HepG2 (cell line): ENCODE results near the gene LSM2. TPM values are rescaled to one million over a fixed set of nuclear protein-coding genes. Genes with fewer than 3 reads are reported as not detected.
A peak's percentile ranks its signal among the peaks of the same experiment; 100 is the strongest.

Experiments
- ATAC-seq: fragments of 200-7000 bp; cut with Tn5 transposase; 3 replicates; pipeline ENCODE4 v1.9.1; 2020; ENCODE audit warnings: mild to moderate bottlenecking, moderate library complexity
- BruUV-seq: library from RNA; stranded (reverse); fragments of 400-500 nt; replicated peaks from 2 replicates; lab custom pipeline; 2021; lab: Mats Ljungman, UMichigan
- CTCF ChIA-PET: fragments of 300-600 bp; formaldehyde crosslinking; extraction: SDS; loops from one replicate; lab custom pipeline; 2021; ENCODE audit warnings: low total read pairs, inconsistent platforms, low intra/inter-chr PET ratio; lab: Yijun Ruan, JAX
- POLR2A ChIA-PET: fragments of 350-600 bp; sonication (Branson Sonifier 250); formaldehyde crosslinking; loops from one replicate; lab custom pipeline; 2020; ENCODE audit warnings: antibody characterized with exemption, inconsistent platforms; lab: Yijun Ruan, JAX
- DNase-seq: peaks from one replicate; pipeline ENCODE4 v3.0.0-alpha.2; 2015; ENCODE audit warnings: low spot score
- FAIRE-seq: peaks from 3 replicates; lab custom pipeline; 2011; peaks lifted over from hg19 to GRCh38; lab: Jason Lieb, UNC
- H2AFZ ChIP-seq: one replicate; pipeline ENCODE4 v1.6.1; 2011; ENCODE audit warnings: low read length, inconsistent platforms
- H3K27ac ChIP-seq: fragments of 300-600 bp; 3 replicates; pipeline ENCODE4 v1.8.0; 2011; ENCODE audit warnings: mixed run types, mild to moderate bottlenecking, mixed read lengths, low read length, inconsistent platforms; ENCODE audit not compliant: insufficient read depth; ENCODE audit errors: extremely low read length
- H3K27me3 ChIP-seq, 2 experiments: fragments of 200-600 bp in 1 of 2; 2 replicates in 1 of 2; 3 replicates in 1 of 2; pipeline versions ENCODE4 v1.6.0 to v1.8.0; 2011; ENCODE audit warnings: low read length in 2 of 2, mild to moderate bottlenecking in 2 of 2, moderate library complexity in 2 of 2, inconsistent platforms in 1 of 2; ENCODE audit not compliant: insufficient read depth in 2 of 2, control insufficient read depth in 1 of 2
- H3K36me3 ChIP-seq, 2 experiments: fragments of 200-600 bp in 1 of 2; replicated peaks in 1 of 2; 2 replicates in 1 of 2; 3 replicates in 1 of 2; pipeline versions ENCODE4 v1.5.1 to v1.8.0; 2011; ENCODE audit warnings: low read length in 2 of 2, inconsistent platforms in 1 of 2; ENCODE audit not compliant: insufficient read depth in 2 of 2, control insufficient read depth in 1 of 2
- H3K4me1 ChIP-seq: 2 replicates; pipeline ENCODE4 v1.5.1; 2012; ENCODE audit warnings: low read length, inconsistent platforms; ENCODE audit not compliant: insufficient read depth
- H3K4me2 ChIP-seq: 2 replicates; pipeline ENCODE4 v1.6.0; 2011; ENCODE audit warnings: low read depth, low read length, inconsistent platforms
- H3K4me3 ChIP-seq, 3 experiments: fragments of 200-600 bp in 1 of 3; sonication (generic), shearing (Covaris generic) in 1 of 3; replicated peaks in 1 of 3; 2 replicates each; pipeline ENCODE4 v1.5.1; 2011 to 2016; ENCODE audit warnings: low read length in 3 of 3, inconsistent platforms in 2 of 3, low read depth in 2 of 3, mild to moderate bottlenecking in 2 of 3, control low read depth in 1 of 3, mixed read lengths in 1 of 3; ENCODE audit not compliant: insufficient read depth in 1 of 3
- H3K79me2 ChIP-seq: one replicate; pipeline ENCODE4 v1.6.1; 2011; ENCODE audit warnings: low read length, inconsistent platforms; ENCODE audit not compliant: insufficient read depth
- H3K9ac ChIP-seq: 2 replicates; pipeline ENCODE4 v1.6.0; 2011; ENCODE audit warnings: mild to moderate bottlenecking, low read depth, low read length, inconsistent platforms; ENCODE audit not compliant: insufficient read depth
- H3K9me3 ChIP-seq: 2 replicates; pipeline ENCODE4 v1.5.1; 2012; ENCODE audit warnings: mild to moderate bottlenecking, low read length
- H4K20me1 ChIP-seq: 2 replicates; pipeline ENCODE4 v1.6.0; 2011; ENCODE audit warnings: inconsistent platforms, mild to moderate bottlenecking, low read length, moderate library complexity; ENCODE audit not compliant: insufficient read depth
- ESRRA ChIP-seq: sonication (generic); formaldehyde crosslinking; IDR thresholded peaks from 2 replicates; pipeline ENCODE4 v1.5.1; 2020; ENCODE audit warnings: mild to moderate bottlenecking, low read depth, missing genetic modification reagents
- GTF2F1 ChIP-seq: fragments of 150-350 bp; IDR thresholded peaks from 2 replicates; pipeline ENCODE4 v1.6.1; 2014; ENCODE audit warnings: low read length
- KAT8 ChIP-seq: IDR thresholded peaks from 2 replicates; pipeline ENCODE4 v1.6.1; 2016; ENCODE audit warnings: missing genetic modification reagents, missing compliant biosample characterization
- MIXL1 ChIP-seq: IDR thresholded peaks from 2 replicates; pipeline ENCODE4 v1.6.1; 2016
- TEAD3 ChIP-seq: optimal IDR thresholded peaks from 2 replicates; pipeline ENCODE3; 2016; ENCODE audit warnings: borderline replicate concordance
- ZNF224 ChIP-seq: sonication (generic); formaldehyde crosslinking; IDR thresholded peaks from 2 replicates; pipeline ENCODE4 v1.5.0; 2020; ENCODE audit warnings: mild to moderate bottlenecking, missing genetic modification reagents
- ZNF891 ChIP-seq: sonication (generic); formaldehyde crosslinking; IDR thresholded peaks from 2 replicates; pipeline ENCODE4 v1.5.0; 2020; ENCODE audit warnings: mild to moderate bottlenecking, missing genetic modification reagents
- WGBS: methylation state at CpG from one replicate; pipeline ENCODE4 v1.1.6; 2017; ENCODE audit warnings: low lambda C conversion rate; 5-methylcytosine and 5-hydroxymethylcytosine counted together
- in situ Hi-C: cut with HindIII; loops from 2 replicates; pipeline ENCODE4 v1.10.0; 2017; ENCODE audit warnings: low pct_unique_long_range_greater_than_20kb; ENCODE audit not compliant: extremely low pct_ligation_motif_present
- intact Hi-C: fragments of 100-400 bp; cut with micrococcal nuclease; formaldehyde crosslinking; loops from one replicate; pipeline ENCODE4 v1.10.0; 2022; ENCODE audit not compliant: unreplicated experiment
- polyA plus RNA-seq, 8 experiments: library from polyadenylated mRNA; depleted of rRNA in 3 of 8; stranded (reverse) in 7 of 8; unstranded in 1 of 8; fragments of >200 nt; fragmentation: Illumina TruSeq in 4 of 8; extraction: Trizol in 4 of 8; gene quantifications; 2 replicates each; pipeline versions ENCODE4 v1.2.1 to v1.2.3, GENCODE V29; 2011 to 2016; ENCODE audit warnings: low read depth in 4 of 8, missing spikeins in 1 of 8, mixed read lengths in 1 of 8; ENCODE audit not compliant: insufficient read depth in 1 of 8
- total RNA-seq, 5 experiments: library from RNA; depleted of rRNA; stranded (reverse); fragments of >200 nt; fragmentation: Illumina TruSeq; extraction: Trizol; gene quantifications; 2 replicates each; pipeline ENCODE4 v1.2.3, GENCODE V29; 2016; ENCODE audit warnings: low read depth in 1 of 5
- TF ChIP-seq, protein P1 (sequence below): sonication (generic); formaldehyde crosslinking; IDR thresholded peaks from 2 replicates; pipeline ENCODE4 v1.4.0; 2020; ENCODE audit warnings: missing genetic modification reagents, mild to moderate bottlenecking, borderline replicate concordance
- TF ChIP-seq, protein P2 (sequence below): IDR thresholded peaks from 2 replicates; pipeline ENCODE4 v1.6.1; 2012; ENCODE audit warnings: low read depth, low read length, improper control_type of control experiment

The LSM2 gene
- total and polyA plus RNA-seq, 2 of the 13 experiments (the other 11 are each of a cell fraction or from before 2014, with no cell fraction given): 69.4 to 90.5 TPM

DNA sequence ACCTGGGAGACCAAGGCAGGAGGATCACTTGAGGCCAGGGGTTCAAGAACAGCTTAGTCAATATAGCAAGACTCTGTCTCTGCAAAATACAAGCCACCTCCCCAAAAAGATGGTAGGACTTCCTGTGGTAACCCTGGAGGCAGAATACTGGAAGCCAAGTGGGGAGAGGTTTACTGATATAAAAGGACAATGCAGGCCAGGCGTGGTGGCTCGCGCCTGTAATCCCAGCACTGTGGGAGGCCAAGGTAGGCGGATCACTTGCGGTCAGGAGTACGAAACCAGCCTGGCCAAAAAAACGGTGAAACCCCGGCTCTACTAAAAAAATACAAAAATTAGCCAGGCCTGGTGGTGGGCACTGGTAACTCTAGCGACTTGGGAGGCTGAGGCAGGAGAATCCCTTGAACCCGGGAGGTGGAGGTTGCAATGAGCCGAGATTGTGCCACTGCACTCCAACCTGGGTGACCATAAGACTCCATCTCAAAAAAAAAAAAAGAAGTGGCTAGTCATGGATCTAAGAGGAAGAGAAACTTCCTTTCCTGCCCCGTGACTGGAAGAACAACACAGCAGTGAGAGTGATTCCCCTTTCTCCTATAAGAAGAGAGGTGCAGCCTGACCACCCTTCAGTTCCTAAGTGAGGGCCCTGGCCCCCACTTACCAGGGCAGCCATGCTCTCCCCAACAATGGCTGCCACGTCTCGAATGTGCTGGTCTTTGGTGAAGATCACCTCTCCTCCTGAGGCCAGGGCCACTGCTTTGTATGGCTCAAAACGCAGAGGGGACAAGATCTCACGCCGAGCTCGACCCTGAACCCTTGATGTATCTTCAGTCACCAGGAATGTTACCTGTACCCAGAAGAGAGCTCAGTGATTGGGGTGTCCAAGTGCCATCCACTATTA lies 38.2 kb downstream of the LSM2 start:
- no peak overlapping the region for H3K4me2 ChIP-seq
- 93% methylated on average over 18 of the region's 18 CpGs for WGBS
- FAIRE-seq: no peak
- TF ChIP-seq KAT8 (CRISPR knock-in tag) (no peak), ZNF891 (CRISPR knock-in tag) (0 out of 2 replicates have a peak, but pooled peaks have one; percentile 10), ZNF224 (CRISPR knock-in tag) (no peak), MIXL1 (CRISPR knock-in tag) (no peak), TEAD3 (CRISPR knock-in tag) (no peak), GTF2F1 (no peak), ESRRA (CRISPR knock-in tag) (no peak)
- TF ChIP-seq, protein P1, sequence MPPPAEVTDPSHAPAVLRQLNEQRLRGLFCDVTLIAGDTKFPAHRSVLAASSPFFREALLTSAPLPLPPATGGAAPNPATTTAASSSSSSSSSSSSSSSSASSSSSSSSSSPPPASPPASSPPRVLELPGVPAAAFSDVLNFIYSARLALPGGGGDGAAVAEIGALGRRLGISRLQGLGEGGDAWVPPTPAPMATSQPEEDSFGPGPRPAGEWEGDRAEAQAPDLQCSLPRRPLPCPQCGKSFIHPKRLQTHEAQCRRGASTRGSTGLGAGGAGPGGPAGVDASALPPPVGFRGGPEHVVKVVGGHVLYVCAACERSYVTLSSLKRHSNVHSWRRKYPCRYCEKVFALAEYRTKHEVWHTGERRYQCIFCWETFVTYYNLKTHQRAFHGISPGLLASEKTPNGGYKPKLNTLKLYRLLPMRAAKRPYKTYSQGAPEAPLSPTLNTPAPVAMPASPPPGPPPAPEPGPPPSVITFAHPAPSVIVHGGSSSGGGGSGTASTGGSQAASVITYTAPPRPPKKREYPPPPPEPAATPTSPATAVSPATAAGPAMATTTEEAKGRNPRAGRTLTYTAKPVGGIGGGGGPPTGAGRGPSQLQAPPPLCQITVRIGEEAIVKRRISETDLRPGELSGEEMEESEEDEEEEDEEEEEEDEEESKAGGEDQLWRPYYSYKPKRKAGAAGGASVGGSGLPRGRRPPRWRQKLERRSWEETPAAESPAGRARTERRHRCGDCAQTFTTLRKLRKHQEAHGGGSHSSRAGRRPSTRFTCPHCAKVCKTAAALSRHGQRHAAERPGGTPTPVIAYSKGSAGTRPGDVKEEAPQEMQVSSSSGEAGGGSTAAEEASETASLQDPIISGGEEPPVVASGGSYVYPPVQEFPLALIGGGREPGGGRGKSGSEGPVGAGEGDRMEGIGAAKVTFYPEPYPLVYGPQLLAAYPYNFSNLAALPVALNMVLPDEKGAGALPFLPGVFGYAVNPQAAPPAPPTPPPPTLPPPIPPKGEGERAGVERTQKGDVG: no peak
- TF ChIP-seq, protein P2, sequence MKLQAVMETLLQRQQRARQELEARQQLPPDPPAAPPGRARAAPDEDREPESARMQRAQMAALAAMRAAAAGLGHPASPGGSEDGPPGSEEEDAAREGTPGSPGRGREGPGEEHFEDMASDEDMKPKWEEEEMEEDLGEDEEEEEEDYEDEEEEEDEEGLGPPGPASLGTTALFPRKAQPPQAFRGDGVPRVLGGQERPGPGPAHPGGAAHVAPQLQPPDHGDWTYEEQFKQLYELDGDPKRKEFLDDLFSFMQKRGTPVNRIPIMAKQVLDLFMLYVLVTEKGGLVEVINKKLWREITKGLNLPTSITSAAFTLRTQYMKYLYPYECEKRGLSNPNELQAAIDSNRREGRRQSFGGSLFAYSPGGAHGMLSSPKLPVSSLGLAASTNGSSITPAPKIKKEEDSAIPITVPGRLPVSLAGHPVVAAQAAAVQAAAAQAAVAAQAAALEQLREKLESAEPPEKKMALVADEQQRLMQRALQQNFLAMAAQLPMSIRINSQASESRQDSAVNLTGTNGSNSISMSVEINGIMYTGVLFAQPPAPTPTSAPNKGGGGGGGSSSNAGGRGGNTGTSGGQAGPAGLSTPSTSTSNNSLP: no peak
- TF ChIP-seq, all 625 proteins: peak for 1
- no peaks in the 10 kb centered on the region for H3K79me2 ChIP-seq
- ATAC-seq (no peak), DNase-seq (no peak)
- no peaks in the 10 kb centered on the region for H3K9me3 ChIP-seq
- no peaks in the 10 kb centered on the region for H3K36me3 ChIP-seq
- H3K4me1 ChIP-seq: peaks cover 49% of the 10 kb centered on the region
- no peak overlapping the region for H3K27ac ChIP-seq
- H4K20me1 ChIP-seq: no peaks in the 10 kb centered on the region
- POLR2A ChIA-PET: interaction anchor here (0.8 to 9.0 kb wide), 8 partner anchors 10 to 103 kb away, joined by 4 to 279 read pairs (median 8); partner anchors contain the start of genes ABHD16A, CLIC1, CSNK2B and DDAH2
- intact Hi-C loops: loop anchor here (1.0 kb wide), 2 partner anchors 39 to 88 kb away; partner anchors contain the start of gene DDAH2
- no peak overlapping the region for H3K9ac ChIP-seq
- H3K27me3 ChIP-seq: no peaks in the 10 kb centered on the region
- H3K4me3 ChIP-seq: no peak overlapping the region
- in situ Hi-C loops: loop anchor here (5.0 kb wide), 2 partner anchors 36 to 86 kb away; partner anchors contain the start of gene LY6G5C
- no TSS peak for BruUV-seq
- CTCF ChIA-PET: interaction anchor here (3.5 to 3.8 kb wide), 2 partner anchors 39 to 87 kb away, joined by 30 to 74 read pairs; partner anchors contain the start of genes DDAH2 and LY6G5C
- no peak overlapping the region for H2AFZ ChIP-seq
